Colonic mucosa (tissue), 4 donors: ENCODE measurements around the gene BMP2K. TPM values are rescaled to one million over a fixed set of nuclear protein-coding genes. Genes with fewer than 3 reads are reported as not detected.

Source experiments
- DNase-seq: peaks from one replicate; pipeline ENCODE4 v3.0.0-alpha.2; 2020
- H3K27ac ChIP-seq: fragments of 200-600 bp; one replicate; pipeline ENCODE4 v1.8.0; 2021
- H3K27me3 ChIP-seq: fragments of 200-600 bp; one replicate; pipeline ENCODE4 v1.8.0; 2021
- H3K36me3 ChIP-seq: fragments of 200-600 bp; one replicate; pipeline ENCODE4 v1.8.0; 2021
- H3K4me1 ChIP-seq: fragments of 200-600 bp; one replicate; pipeline ENCODE4 v1.8.0; 2021; ENCODE audit warnings: mild to moderate bottlenecking
- H3K4me3 ChIP-seq: fragments of 200-600 bp; one replicate; pipeline ENCODE4 v1.8.0; 2021
- H3K9ac ChIP-seq, 2 donors: one replicate each; pipeline ENCODE4 v1.7.0; 2013; ENCODE audit warnings: control low read depth in 2 of 2, low read depth in 2 of 2, low read length in 2 of 2
- H3K9me3 ChIP-seq: fragments of 200-600 bp; one replicate; pipeline ENCODE4 v1.8.0; 2021
- intact Hi-C: fragments of 100-400 bp; cut with DNase I; formaldehyde crosslinking; loops from one replicate; pipeline ENCODE4 v1.14.1; 2022
- total RNA-seq, 2 donors: library from RNA; stranded (reverse); fragmentation: NEBNext Ultra II Directional in 1 of 2; extraction: Animal tissue kit (Norgen Biotek cat#: 25700) in 1 of 2; gene quantifications; one replicate each; pipeline ENCODE4 v1.2.1, GENCODE V29; 2021
- TF ChIP-seq, protein P1 (sequence below): fragments of 200-600 bp; IDR thresholded peaks from one replicate; pipeline ENCODE4 v1.8.0; 2022; ENCODE audit warnings: antibody characterized with exemption, mild to moderate bottlenecking
- donor health status: healthy.
- donor health status: DM: no; HTN: no; CAD: no.
- donor health status: DM: no; HTN: no; CAD: no.

Gene BMP2K
- total RNA-seq: 10 to 100 TPM; 52.4 to 55.7 TPM

GRCh38 chr4:78776079-78776728 lies at the start of gene BMP2K:
BMP2K (plus strand) TSS chr4:78776350; CDS start chr4:78776544, 194 bp downstream.
- H3K9ac ChIP-seq: peak within 1 kb of the TSS; percentile 96 to 98
- H3K36me3 ChIP-seq: no peaks in the 10 kb centered on the region
- peak within 1 kb of the TSS; percentile 76 for H3K4me3 ChIP-seq
- TF ChIP-seq, protein P1, sequence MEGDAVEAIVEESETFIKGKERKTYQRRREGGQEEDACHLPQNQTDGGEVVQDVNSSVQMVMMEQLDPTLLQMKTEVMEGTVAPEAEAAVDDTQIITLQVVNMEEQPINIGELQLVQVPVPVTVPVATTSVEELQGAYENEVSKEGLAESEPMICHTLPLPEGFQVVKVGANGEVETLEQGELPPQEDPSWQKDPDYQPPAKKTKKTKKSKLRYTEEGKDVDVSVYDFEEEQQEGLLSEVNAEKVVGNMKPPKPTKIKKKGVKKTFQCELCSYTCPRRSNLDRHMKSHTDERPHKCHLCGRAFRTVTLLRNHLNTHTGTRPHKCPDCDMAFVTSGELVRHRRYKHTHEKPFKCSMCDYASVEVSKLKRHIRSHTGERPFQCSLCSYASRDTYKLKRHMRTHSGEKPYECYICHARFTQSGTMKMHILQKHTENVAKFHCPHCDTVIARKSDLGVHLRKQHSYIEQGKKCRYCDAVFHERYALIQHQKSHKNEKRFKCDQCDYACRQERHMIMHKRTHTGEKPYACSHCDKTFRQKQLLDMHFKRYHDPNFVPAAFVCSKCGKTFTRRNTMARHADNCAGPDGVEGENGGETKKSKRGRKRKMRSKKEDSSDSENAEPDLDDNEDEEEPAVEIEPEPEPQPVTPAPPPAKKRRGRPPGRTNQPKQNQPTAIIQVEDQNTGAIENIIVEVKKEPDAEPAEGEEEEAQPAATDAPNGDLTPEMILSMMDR: no peak
- no peaks in the 10 kb centered on the region for H3K9me3 ChIP-seq
- intact Hi-C loops: loop anchor here (10.0 kb wide), 2 partner anchors 131 to 161 kb away; no protein-coding TSS in a partner anchor
- peaks cover 4% of the 10 kb centered on the region for H3K4me1 ChIP-seq
- no peaks in the 10 kb centered on the region for H3K27me3 ChIP-seq
- H3K27ac ChIP-seq: peak within 1 kb of the TSS; percentile 96
- peak; percentile 84 for DNase-seq

DNA sequence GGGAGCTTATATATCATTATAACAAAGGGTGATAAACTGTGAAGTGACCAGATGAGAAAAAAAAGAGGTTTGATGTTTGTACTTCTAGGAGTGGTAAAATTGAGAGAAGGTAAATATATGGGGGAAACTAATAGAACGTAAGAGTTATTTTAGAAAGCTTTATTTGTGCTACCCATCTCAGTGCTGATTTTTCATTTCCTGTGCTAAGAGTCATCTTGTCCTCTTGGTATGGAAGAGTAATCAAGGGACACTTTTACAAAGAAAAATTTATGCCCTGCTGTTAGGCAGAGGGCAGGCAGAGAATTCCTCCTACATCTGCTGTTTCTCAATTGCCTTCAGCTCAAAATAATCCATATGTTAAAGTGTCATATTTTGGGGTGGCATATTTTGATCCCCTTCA lies 49.6 kb upstream of the BMP2K start:
- intact Hi-C loops: no loop called here
- DNase-seq: no peak
- TF ChIP-seq, protein P1: no peak
- Histone ChIP-seq H3K27ac (no peak overlapping the region), H3K4me3 (no peak overlapping the region), H3K4me1 (no peaks in the 10 kb centered on the region), H3K9ac (no peak overlapping the region), H3K36me3 (no peaks in the 10 kb centered on the region), H3K27me3 (no peaks in the 10 kb centered on the region), H3K9me3 (no peaks in the 10 kb centered on the region)

DNA sequence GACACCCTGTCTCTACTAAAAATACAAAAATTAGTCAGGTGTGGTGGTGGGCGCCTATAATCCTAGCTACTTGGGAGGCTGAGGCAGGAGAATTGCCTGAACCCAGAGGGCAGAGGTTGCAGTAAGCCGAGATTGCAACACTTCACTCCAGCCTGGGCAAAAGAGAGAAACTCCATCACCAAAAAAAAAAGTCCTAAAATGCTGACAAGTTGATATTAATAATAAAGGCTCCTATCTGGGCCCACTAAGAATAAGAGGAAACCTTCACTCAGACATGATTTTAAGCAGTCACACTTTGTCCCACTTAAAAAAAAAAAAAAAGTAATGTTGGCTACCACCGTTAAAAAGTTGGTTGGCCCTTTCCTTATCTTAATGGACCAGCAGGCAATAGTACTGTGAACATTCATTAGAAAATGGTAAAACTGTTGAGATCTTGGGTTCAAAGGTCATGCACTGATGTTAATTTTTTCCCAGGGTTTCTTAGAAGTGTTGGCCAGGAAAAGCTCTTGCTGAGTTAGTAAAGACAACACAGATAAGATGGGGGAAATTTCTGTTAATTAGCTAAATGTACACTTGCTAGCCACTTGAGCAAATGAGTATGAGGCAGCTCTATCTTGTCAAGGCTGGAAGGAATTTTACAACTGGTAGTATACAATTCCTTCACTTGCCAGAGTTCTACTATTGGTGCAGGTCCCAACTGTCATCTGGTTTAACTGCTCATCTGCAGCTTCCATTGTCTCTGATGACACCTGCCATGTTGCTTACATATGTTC lies 43.6 kb upstream of the BMP2K start:
- no peaks in the 10 kb centered on the region for H3K36me3 ChIP-seq
- no peaks in the 10 kb centered on the region for H3K9me3 ChIP-seq
- TF ChIP-seq, protein P1: no peak
- H3K4me1 ChIP-seq: no peaks in the 10 kb centered on the region
- H3K9ac ChIP-seq: no peak overlapping the region
- H3K27me3 ChIP-seq: no peaks in the 10 kb centered on the region
- H3K27ac ChIP-seq: no peak overlapping the region
- intact Hi-C loops: no loop called here
- no peak overlapping the region for H3K4me3 ChIP-seq
- no peak for DNase-seq

GRCh38 chr4:78734441-78735162 lies 41.5 kb upstream of the BMP2K start:
- Histone ChIP-seq H3K9me3 (no peaks in the 10 kb centered on the region), H3K4me3 (no peak overlapping the region), H3K4me1 (no peaks in the 10 kb centered on the region), H3K36me3 (no peaks in the 10 kb centered on the region), H3K27me3 (no peaks in the 10 kb centered on the region), H3K9ac (no peak overlapping the region), H3K27ac (no peak overlapping the region)
- intact Hi-C loops: no loop called here
- no peak for DNase-seq
- TF ChIP-seq, protein P1: no peak

DNA sequence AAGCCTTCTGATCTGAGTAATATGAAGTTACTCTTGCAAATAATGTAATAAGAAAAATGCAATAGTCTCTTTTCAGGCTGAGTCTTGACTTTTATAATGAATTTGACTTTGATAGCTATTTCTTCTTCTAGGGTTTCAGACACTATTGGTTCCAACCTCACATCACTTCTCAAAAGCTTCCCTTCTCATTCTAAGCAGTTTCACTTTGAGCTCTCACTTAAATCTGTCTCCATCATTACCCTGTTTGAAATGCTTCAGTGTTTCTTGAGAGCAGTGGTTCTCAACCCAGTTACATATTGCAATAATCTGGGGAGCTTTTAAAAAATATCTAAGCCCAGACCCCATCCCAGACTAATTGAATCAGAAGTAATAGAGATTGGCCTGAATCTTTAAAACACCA lies 40.5 kb upstream of the BMP2K start:
- Histone ChIP-seq H3K4me3 (no peak overlapping the region), H3K27me3 (no peaks in the 10 kb centered on the region), H3K4me1 (no peaks in the 10 kb centered on the region), H3K36me3 (no peaks in the 10 kb centered on the region), H3K9me3 (no peaks in the 10 kb centered on the region), H3K9ac (no peak overlapping the region), H3K27ac (no peak overlapping the region)
- DNase-seq: no peak
- intact Hi-C loops: no loop called here
- TF ChIP-seq, protein P1: no peak
